Coronary artery (tissue), 2 donors: Measurements from ENCODE around the gene CAPN13.

ENCODE experiments used
- DNase-seq: peaks from one replicate; pipeline ENCODE4 v3.0.0-alpha.2; 2017; ENCODE audit warnings: low spot score
- H3K27ac ChIP-seq, 2 donors: fragments of 200-600 bp; sonication (generic); one replicate each; pipeline ENCODE4 v1.5.1; 2016 to 2019
- H3K4me3 ChIP-seq: fragments of 200-600 bp; sonication (generic); 2 replicates; pipeline ENCODE4 v1.5.1; 2016; ENCODE audit warnings: mild to moderate bottlenecking, moderate library complexity
- TF ChIP-seq, protein P1 (sequence below): fragments of 200-600 bp; sonication (generic); IDR thresholded peaks from one replicate; pipeline ENCODE4 v1.5.1; 2019; ENCODE audit warnings: antibody characterized with exemption

CAPN13 gene

DNA sequence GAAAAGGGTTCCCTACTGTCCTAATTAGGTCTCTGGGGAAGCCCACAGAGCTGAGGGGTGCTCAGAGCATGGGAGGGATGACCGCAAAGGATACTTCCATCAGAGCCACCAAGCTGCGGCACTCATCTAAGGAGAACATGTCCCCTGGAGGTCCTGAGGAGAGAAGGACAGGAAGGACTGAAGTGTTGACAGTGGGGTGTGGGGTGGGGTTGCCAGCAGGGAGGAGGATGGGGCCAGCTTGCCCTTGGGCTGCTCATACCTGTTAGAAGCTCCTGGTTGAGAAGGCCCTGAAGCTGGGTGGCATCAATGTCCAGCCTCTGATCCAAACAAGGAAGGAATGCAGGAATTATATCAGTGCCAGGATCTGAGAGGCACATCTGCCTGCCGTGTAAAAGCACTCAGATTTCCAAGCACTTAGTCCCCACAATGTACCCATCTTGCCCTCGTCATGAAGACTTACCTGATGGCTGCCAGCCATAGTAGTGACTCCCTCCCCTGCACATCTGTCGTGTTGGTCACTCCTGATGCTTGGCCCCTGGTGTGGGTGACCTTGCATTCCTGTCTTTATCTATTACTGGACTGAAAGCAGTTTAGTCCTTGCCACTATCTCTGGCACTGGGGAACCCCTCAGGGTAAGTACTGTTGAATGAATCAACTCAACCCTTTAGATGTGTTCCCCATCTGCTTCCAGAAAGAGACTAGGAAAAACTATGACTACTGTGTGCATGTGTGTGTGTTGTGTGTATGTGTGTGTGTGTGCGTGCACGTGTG lies 68.9 kb downstream of the CAPN13 start:
- TF ChIP-seq, protein P1, sequence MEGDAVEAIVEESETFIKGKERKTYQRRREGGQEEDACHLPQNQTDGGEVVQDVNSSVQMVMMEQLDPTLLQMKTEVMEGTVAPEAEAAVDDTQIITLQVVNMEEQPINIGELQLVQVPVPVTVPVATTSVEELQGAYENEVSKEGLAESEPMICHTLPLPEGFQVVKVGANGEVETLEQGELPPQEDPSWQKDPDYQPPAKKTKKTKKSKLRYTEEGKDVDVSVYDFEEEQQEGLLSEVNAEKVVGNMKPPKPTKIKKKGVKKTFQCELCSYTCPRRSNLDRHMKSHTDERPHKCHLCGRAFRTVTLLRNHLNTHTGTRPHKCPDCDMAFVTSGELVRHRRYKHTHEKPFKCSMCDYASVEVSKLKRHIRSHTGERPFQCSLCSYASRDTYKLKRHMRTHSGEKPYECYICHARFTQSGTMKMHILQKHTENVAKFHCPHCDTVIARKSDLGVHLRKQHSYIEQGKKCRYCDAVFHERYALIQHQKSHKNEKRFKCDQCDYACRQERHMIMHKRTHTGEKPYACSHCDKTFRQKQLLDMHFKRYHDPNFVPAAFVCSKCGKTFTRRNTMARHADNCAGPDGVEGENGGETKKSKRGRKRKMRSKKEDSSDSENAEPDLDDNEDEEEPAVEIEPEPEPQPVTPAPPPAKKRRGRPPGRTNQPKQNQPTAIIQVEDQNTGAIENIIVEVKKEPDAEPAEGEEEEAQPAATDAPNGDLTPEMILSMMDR = no peak
- no peak overlapping the region for H3K27ac ChIP-seq
- no peak for DNase-seq
- H3K4me3 ChIP-seq = no peak overlapping the region

DNA sequence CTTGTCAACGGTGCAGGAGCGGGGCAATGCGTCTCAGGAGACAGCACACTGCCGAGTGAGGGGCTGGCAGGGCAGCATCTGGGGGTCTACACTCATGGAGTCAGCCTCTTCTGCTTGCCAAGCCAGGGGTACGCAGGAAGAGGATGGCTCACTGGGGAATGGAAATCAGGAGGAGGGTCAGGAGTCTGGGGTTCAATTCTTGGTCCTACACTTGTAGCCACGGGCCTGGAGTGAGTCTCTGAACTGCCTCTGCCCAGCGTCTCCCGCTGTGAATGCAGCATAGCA lies 70.0 kb downstream of the CAPN13 start:
- no peak for DNase-seq
- H3K4me3 ChIP-seq = no peak overlapping the region
- H3K27ac ChIP-seq = no peak overlapping the region
- TF ChIP-seq, protein P1 = no peak

DNA sequence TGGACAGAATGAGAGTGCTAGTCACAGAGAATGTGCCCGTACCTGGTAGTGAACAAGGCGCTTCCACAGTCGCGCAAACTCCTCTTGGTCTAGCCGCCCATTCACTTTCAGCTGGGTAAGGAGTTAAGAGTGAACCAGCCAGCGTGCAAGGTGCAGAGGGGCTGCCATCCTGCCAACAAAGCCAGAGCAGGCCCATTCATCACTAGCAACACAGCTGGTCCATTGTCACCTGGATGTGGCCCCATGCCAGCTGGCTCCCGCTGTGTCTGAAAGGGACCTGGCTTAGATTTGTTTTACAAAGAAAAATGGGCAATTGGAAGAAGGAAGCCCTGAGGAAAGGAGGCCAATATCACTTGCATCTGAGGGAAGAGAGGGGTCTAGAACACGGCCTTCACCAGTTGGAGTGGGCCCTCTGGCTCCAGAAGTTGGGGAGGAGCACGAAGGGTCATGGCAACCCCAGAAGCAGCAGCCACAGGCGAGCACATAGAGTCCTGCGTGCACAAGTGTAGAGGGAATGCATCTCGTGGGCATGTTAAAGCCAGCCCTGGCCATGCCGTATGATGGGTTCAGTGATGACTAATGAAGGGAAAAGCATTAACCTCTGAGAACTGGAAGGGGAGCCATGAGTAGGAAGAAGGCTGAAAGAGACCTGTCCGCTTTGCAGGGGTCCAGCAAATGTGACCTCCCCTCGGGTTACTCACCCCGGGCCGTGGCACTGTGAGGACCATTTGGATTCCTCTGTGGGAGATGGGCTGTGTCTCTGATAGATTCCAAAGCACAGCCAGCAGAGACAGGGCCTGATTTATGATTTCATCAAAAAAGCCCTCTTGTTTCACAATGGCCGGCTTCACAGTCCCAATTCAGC lies 70.6 kb downstream of the CAPN13 start:
- H3K4me3 ChIP-seq = no peak overlapping the region
- no peak for DNase-seq
- TF ChIP-seq, protein P1 = no peak
- no peak overlapping the region for H3K27ac ChIP-seq

DNA sequence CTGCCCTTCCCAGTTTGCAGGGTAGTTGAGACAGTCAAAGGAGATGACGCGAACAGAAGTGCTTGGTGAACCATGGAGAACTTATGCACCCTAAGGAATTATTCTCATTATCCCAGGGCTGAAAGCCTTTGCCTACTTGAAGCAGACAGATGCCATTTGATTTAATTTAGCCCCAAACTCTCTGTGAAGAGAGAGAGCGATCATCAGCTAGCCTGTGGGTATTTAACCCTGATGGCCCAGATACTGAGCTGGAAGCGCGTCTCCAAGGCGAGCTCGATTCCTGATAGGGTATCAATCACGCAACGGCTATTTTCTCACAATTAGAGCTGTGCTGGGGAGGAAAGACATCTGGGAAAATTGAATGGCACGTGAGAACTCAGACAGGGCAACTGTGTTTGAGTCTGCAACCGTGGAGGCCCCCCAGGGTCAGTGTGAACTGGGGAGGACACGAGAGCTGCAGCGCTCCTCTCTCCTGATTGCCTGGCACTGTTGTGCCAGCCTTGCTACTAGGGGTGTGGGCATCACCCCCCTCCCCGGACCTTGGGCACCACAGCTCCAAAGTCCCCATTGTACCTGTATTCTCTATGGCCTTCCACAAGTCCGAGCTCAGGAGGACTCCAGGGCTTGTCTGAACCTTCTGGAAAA lies 73.2 kb downstream of the CAPN13 start:
- TF ChIP-seq, protein P1 = no peak
- Histone ChIP-seq H3K4me3 (no peak overlapping the region), H3K27ac (no peak overlapping the region)
- DNase-seq = no peak

DNA sequence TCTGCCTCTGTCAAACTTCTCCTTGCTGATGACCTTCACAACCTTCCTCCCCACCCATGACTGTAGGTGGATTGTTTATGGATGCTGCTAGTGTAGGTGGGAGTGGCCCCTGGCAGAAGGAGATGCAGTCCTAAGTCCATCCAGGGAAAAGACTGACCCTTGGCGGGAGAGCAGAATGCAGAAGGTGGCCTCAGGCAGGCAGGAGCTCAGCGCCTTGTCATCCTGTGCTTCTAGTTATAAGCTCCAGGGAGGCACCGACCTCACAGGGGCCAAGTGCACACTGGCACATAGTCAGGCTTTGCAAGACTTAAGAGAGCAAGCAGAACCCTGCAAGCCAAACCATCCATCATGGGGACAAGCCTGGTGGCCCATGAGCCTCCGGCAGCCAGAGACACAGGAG lies 74.4 kb downstream of the CAPN13 start:
- TF ChIP-seq, protein P1 = no peak
- no peak for DNase-seq
- Histone ChIP-seq H3K27ac (no peak overlapping the region), H3K4me3 (no peak overlapping the region)

DNA sequence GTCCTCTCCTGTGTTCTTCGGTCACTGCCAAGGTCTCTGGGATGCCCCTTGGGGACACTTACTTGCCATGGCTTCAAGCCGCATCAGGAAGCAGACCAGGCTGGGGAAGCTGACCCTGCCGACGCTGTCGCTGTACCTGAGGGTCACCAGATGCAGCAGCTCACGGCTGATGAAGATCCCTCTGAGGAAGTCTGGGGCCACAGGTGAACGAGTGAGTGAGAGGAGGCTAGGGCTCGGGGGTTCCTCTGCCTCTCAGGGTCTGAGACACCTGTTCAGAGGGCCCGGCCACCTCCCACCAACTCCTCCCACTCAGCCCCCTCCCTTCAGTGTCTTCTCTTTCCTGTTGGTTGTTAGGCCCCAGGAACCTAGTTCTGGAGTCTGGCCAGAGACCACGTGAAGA lies 74.9 kb downstream of the CAPN13 start:
- H3K4me3 ChIP-seq = no peak overlapping the region
- TF ChIP-seq, protein P1 = no peak
- no peak overlapping the region for H3K27ac ChIP-seq
- DNase-seq = no peak
